Panc1 (cell line): ENCODE data around the gene IL12RB2.

ENCODE experiments used
- POLR2AphosphoS5 ChIP-seq: IDR thresholded peaks from 2 replicates; pipeline ENCODE4 v1.6.1; 2012; ENCODE audit warnings: mild to moderate bottlenecking, low read depth, low read length, moderate library complexity
- TCF7L2 ChIP-seq: IDR thresholded peaks from 2 replicates; pipeline ENCODE4 v1.6.1; 2011; ENCODE audit warnings: mild to moderate bottlenecking, low read depth, low read length, inconsistent platforms
- TF ChIP-seq, protein P1 (sequence below): fragments of 450-650 bp; IDR thresholded peaks from 2 replicates; pipeline ENCODE4 v1.5.1; 2017; ENCODE audit warnings: mild to moderate bottlenecking
- TF ChIP-seq, protein P2 (sequence below), 2 experiments: IDR thresholded peaks; 2 replicates each; pipeline ENCODE4 v1.6.1; 2011 to 2012; ENCODE audit warnings: low read depth in 2 of 2, control low read depth in 1 of 2, low read length in 1 of 2, mild to moderate bottlenecking in 1 of 2, moderate library complexity in 1 of 2; ENCODE audit not compliant: insufficient read depth in 1 of 2

DNA sequence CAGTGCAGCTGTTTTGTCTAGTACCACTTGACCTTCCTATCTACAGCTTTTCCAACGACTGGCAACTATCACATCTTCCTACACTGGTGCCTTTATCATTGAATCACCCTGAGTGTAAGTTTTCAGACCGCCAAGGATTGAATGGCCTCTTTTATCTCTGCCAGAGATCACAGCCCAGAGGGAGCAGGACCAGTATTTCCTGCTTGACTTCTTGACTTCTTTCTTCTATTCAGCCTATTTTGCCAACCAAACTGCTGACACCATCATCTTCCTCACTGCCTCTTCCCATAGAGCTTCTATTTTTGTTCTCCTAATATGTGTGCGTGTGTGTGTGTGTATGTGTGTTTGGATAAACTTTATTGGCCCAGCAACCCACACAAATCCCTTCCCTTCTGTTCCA lies 68.7 kb downstream of the IL12RB2 start:
- TF ChIP-seq, protein P1, sequence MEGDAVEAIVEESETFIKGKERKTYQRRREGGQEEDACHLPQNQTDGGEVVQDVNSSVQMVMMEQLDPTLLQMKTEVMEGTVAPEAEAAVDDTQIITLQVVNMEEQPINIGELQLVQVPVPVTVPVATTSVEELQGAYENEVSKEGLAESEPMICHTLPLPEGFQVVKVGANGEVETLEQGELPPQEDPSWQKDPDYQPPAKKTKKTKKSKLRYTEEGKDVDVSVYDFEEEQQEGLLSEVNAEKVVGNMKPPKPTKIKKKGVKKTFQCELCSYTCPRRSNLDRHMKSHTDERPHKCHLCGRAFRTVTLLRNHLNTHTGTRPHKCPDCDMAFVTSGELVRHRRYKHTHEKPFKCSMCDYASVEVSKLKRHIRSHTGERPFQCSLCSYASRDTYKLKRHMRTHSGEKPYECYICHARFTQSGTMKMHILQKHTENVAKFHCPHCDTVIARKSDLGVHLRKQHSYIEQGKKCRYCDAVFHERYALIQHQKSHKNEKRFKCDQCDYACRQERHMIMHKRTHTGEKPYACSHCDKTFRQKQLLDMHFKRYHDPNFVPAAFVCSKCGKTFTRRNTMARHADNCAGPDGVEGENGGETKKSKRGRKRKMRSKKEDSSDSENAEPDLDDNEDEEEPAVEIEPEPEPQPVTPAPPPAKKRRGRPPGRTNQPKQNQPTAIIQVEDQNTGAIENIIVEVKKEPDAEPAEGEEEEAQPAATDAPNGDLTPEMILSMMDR: no peak
- TF ChIP-seq, protein P2, sequence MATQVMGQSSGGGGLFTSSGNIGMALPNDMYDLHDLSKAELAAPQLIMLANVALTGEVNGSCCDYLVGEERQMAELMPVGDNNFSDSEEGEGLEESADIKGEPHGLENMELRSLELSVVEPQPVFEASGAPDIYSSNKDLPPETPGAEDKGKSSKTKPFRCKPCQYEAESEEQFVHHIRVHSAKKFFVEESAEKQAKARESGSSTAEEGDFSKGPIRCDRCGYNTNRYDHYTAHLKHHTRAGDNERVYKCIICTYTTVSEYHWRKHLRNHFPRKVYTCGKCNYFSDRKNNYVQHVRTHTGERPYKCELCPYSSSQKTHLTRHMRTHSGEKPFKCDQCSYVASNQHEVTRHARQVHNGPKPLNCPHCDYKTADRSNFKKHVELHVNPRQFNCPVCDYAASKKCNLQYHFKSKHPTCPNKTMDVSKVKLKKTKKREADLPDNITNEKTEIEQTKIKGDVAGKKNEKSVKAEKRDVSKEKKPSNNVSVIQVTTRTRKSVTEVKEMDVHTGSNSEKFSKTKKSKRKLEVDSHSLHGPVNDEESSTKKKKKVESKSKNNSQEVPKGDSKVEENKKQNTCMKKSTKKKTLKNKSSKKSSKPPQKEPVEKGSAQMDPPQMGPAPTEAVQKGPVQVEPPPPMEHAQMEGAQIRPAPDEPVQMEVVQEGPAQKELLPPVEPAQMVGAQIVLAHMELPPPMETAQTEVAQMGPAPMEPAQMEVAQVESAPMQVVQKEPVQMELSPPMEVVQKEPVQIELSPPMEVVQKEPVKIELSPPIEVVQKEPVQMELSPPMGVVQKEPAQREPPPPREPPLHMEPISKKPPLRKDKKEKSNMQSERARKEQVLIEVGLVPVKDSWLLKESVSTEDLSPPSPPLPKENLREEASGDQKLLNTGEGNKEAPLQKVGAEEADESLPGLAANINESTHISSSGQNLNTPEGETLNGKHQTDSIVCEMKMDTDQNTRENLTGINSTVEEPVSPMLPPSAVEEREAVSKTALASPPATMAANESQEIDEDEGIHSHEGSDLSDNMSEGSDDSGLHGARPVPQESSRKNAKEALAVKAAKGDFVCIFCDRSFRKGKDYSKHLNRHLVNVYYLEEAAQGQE (IDR thresholded peaks at IDR 0.05; ENCODE audit: insufficient read depth in 1 of 2, low read depth in 2 of 2, low read length in 1 of 2): no peak
- no peak for TF ChIP-seq POLR2AphosphoS5
- TF ChIP-seq TCF7L2: no peak
